CD14-positive monocyte (primary cell): ENCODE results near the gene ADIG. TPM values are rescaled to one million over a fixed set of nuclear protein-coding genes. Genes with fewer than 3 reads are reported as not detected.

Experiments used
- DNase-seq, 3 donors: peaks; one replicate each; pipeline ENCODE4 v3.0.0-alpha.2; 2011 to 2022
- H2AFZ ChIP-seq: 2 replicates; pipeline ENCODE4 v1.6.0; 2012; ENCODE audit warnings: mild to moderate bottlenecking, low read depth, low read length, inconsistent platforms; ENCODE audit not compliant: insufficient read depth, poor library complexity, severe bottlenecking
- H3K27ac ChIP-seq, 2 donors: 1 replicate in 1 of 2; 2 replicates in 1 of 2; pipeline ENCODE4 v1.5.1; 2012 to 2013; ENCODE audit warnings: low read length in 2 of 2, control low read depth in 1 of 2, inconsistent platforms in 1 of 2, low read depth in 1 of 2, mild to moderate bottlenecking in 1 of 2
- H3K27me3 ChIP-seq, 2 donors: one replicate each; pipeline versions ENCODE4 v1.6.0 to v1.6.1; 2011 to 2013; ENCODE audit warnings: low read length in 2 of 2; ENCODE audit not compliant: control insufficient read depth in 2 of 2, insufficient read depth in 2 of 2
- H3K36me3 ChIP-seq, 2 donors: replicated peaks in 1 of 2; 1 replicate in 1 of 2; 2 replicates in 1 of 2; pipeline versions ENCODE4 v1.5.1 to v1.6.1; 2012 to 2013; ENCODE audit warnings: low read length in 2 of 2, control low read depth in 1 of 2, inconsistent platforms in 1 of 2, mild to moderate bottlenecking in 1 of 2; ENCODE audit not compliant: insufficient read depth in 2 of 2, control insufficient read depth in 1 of 2
- H3K4me1 ChIP-seq, 2 donors: 1 replicate in 1 of 2; 2 replicates in 1 of 2; pipeline versions ENCODE4 v1.5.1 to v1.6.1; 2012 to 2013; ENCODE audit warnings: low read length in 2 of 2, control low read depth in 1 of 2, inconsistent platforms in 1 of 2, mild to moderate bottlenecking in 1 of 2, moderate library complexity in 1 of 2; ENCODE audit not compliant: insufficient read depth in 2 of 2, control insufficient read depth in 1 of 2
- H3K4me2 ChIP-seq: replicated peaks from 2 replicates; pipeline ENCODE3; 2012; ENCODE audit warnings: low read length, moderate library complexity, mild to moderate bottlenecking; ENCODE audit not compliant: poor library complexity, severe bottlenecking; ENCODE audit errors: extremely low read depth
- H3K4me3 ChIP-seq, 3 experiments: fragments of 200-600 bp in 1 of 3; sonication (generic) in 1 of 3; replicated peaks in 1 of 3; 1 replicate in 2 of 3; 2 replicates in 1 of 3; pipeline ENCODE4 v1.5.1; 2011 to 2013; ENCODE audit warnings: low read length in 3 of 3, mild to moderate bottlenecking in 3 of 3, control low read depth in 2 of 3, low read depth in 2 of 3, inconsistent platforms in 1 of 3, moderate library complexity in 1 of 3
- H3K79me2 ChIP-seq: 2 replicates; pipeline ENCODE4 v1.6.0; 2012; ENCODE audit warnings: mild to moderate bottlenecking, control low read depth, inconsistent platforms, low read length, moderate library complexity; ENCODE audit not compliant: insufficient read depth
- H3K9ac ChIP-seq: 2 replicates; pipeline ENCODE4 v1.6.0; 2017; ENCODE audit warnings: low read length, mild to moderate bottlenecking; ENCODE audit not compliant: insufficient read depth, poor library complexity, severe bottlenecking
- H3K9me3 ChIP-seq, 2 donors: replicated peaks in 1 of 2; 1 replicate in 1 of 2; 2 replicates in 1 of 2; pipeline versions ENCODE4 v1.5.1 to v1.6.1; 2012 to 2013; ENCODE audit warnings: low read length in 2 of 2, control low read depth in 1 of 2; ENCODE audit not compliant: control insufficient read depth in 1 of 2, insufficient read depth in 1 of 2
- H4K20me1 ChIP-seq: 2 replicates; pipeline ENCODE4 v1.6.0; 2012; ENCODE audit warnings: mild to moderate bottlenecking, low read length, control low read depth, moderate library complexity; ENCODE audit not compliant: insufficient read depth
- H3K27ac Mint-ChIP-seq, 7 donors: one replicate each; pipeline ENCODE4 v1.8.0; 2020; ENCODE audit warnings: mild to moderate bottlenecking in 7 of 7, mixed read lengths in 7 of 7, moderate library complexity in 6 of 7, inconsistent platforms in 2 of 7
- H3K27me3 Mint-ChIP-seq, 3 donors: one replicate each; pipeline ENCODE4 v1.8.0; 2021 to 2022; ENCODE audit warnings: low read depth in 3 of 3, mild to moderate bottlenecking in 3 of 3, mixed read lengths in 3 of 3, moderate library complexity in 3 of 3, inconsistent platforms in 1 of 3
- H3K36me3 Mint-ChIP-seq, 2 donors: one replicate each; pipeline ENCODE4 v1.8.0; 2020; ENCODE audit warnings: mixed read lengths in 2 of 2, inconsistent platforms in 1 of 2, mild to moderate bottlenecking in 1 of 2
- H3K4me1 Mint-ChIP-seq: one replicate; pipeline ENCODE4 v1.8.0; 2020; ENCODE audit warnings: mild to moderate bottlenecking, mixed read lengths
- H3K4me3 Mint-ChIP-seq, 2 donors: one replicate each; pipeline ENCODE4 v1.8.0; 2020; ENCODE audit warnings: mild to moderate bottlenecking in 2 of 2, mixed read lengths in 2 of 2, moderate library complexity in 1 of 2
- H3K9me3 Mint-ChIP-seq, 7 donors: one replicate each; pipeline ENCODE4 v1.8.0; 2020 to 2022; ENCODE audit warnings: mixed read lengths in 7 of 7, mild to moderate bottlenecking in 6 of 7, moderate library complexity in 6 of 7, inconsistent platforms in 2 of 7
- CTCF ChIP-seq: fragments of 200-600 bp; IDR thresholded peaks from one replicate; pipeline ENCODE4 v1.8.0; 2022; ENCODE audit warnings: antibody characterized with exemption, mild to moderate bottlenecking
- WGBS: methylation state at CpG from one replicate; pipeline ENCODE4 v1.1.5; 2013; ENCODE audit warnings: missing lambda C conversion rate; ENCODE audit not compliant: insufficient coverage; 5-methylcytosine and 5-hydroxymethylcytosine counted together
- intact Hi-C, 2 donors: fragments of 100-400 bp; cut with micrococcal nuclease; formaldehyde crosslinking; loops; one replicate each; pipeline versions ENCODE4 v1.15.0 to v1.15.1; 2023
- polyA plus RNA-seq, 3 donors: library from polyadenylated mRNA; depleted of rRNA in 1 of 3; unstranded in 2 of 3; stranded (reverse) in 1 of 3; fragments of 300-500 nt in 2 of 3; fragments of >200 nt in 1 of 3; fragmentation: Illumina TruSeq in 2 of 3; gene quantifications; 1 replicate in 2 of 3; 2 replicates in 1 of 3; pipeline ENCODE4 v1.2.3, GENCODE V29; 2012 to 2021

Gene ADIG
- polyA plus RNA-seq, 3 donors = not detected

GRCh38 chr20:38609815-38610214 is 28.8 kb downstream of the ADIG start:
- peaks cover 9 to 16% of the 10 kb centered on the region in 2 donors for H3K27me3 ChIP-seq
- WGBS = 95% methylated on average over 2 of the region's 4 CpGs

GRCh38 chr20:38610521-38610920 is 29.5 kb downstream of the ADIG start:
- Histone ChIP-seq H3K4me2 (no peak overlapping the region), H3K4me1 (no peaks in the 10 kb centered on the region), H3K9me3 (no peaks in the 10 kb centered on the region), H2AFZ (no peak overlapping the region), H3K79me2 (no peaks in the 10 kb centered on the region), H3K27me3 (peaks cover 5 to 10% of the 10 kb centered on the region in 2 donors), H3K4me3 (no peak overlapping the region), H4K20me1 (no peaks in the 10 kb centered on the region), H3K36me3 (no peaks in the 10 kb centered on the region), H3K27ac (no peak overlapping the region), H3K9ac (no peak overlapping the region)
- WGBS = 74% methylated on average over 4 of the region's 5 CpGs
- no peaks in the 10 kb centered on the region for H3K36me3 Mint-ChIP-seq
- no peak for TF ChIP-seq CTCF
- intact Hi-C loops = no loop called here
- no peak overlapping the region for H3K4me3 Mint-ChIP-seq
- DNase-seq = no peak
- H3K27me3 Mint-ChIP-seq = peaks cover 12 to 29% (median 14%) of the 10 kb centered on the region in 3 donors
- H3K4me1 Mint-ChIP-seq = no peaks in the 10 kb centered on the region
- peaks cover 0 to 3% (median 0%) of the 10 kb centered on the region in 7 donors for H3K9me3 Mint-ChIP-seq
- H3K27ac Mint-ChIP-seq = no peak overlapping the region

More at GRCh38 chr20:38609815-38610214, 28.8 kb downstream of the ADIG start:
- no peak overlapping the region for H3K4me3 ChIP-seq
- H2AFZ ChIP-seq = no peak overlapping the region
- Mint-ChIP-seq H3K36me3 (no peaks in the 10 kb centered on the region), H3K4me3 (no peak overlapping the region), H3K27me3 (peaks cover 19 to 32% (median 20%) of the 10 kb centered on the region in 3 donors), H3K9me3 (peaks cover 0 to 3% (median 0%) of the 10 kb centered on the region in 7 donors), H3K27ac (no peak overlapping the region), H3K4me1 (no peaks in the 10 kb centered on the region)
- no peak overlapping the region for H3K9ac ChIP-seq
- H3K79me2 ChIP-seq = no peaks in the 10 kb centered on the region
- no peak for DNase-seq
- TF ChIP-seq CTCF = no peak
- H3K4me2 ChIP-seq = no peak overlapping the region
- no peaks in the 10 kb centered on the region for H4K20me1 ChIP-seq
- no peaks in the 10 kb centered on the region for H3K9me3 ChIP-seq
- intact Hi-C loops = no loop called here
- H3K27ac ChIP-seq = no peak overlapping the region
- H3K4me1 ChIP-seq = no peaks in the 10 kb centered on the region
- H3K36me3 ChIP-seq = no peaks in the 10 kb centered on the region
